SH-SY5Y (cell line): Measurements from ENCODE around the gene UBQLN1.

ENCODE experiments used
- GATA2 ChIP-seq: IDR thresholded peaks from 2 replicates; pipeline ENCODE4 v1.6.1; 2011; ENCODE audit warnings: mild to moderate bottlenecking, low read depth, low read length
- GATA3 ChIP-seq: IDR thresholded peaks from 2 replicates; pipeline ENCODE4 v1.6.1; 2011; ENCODE audit warnings: low read depth, mild to moderate bottlenecking, low read length, moderate library complexity

DNA sequence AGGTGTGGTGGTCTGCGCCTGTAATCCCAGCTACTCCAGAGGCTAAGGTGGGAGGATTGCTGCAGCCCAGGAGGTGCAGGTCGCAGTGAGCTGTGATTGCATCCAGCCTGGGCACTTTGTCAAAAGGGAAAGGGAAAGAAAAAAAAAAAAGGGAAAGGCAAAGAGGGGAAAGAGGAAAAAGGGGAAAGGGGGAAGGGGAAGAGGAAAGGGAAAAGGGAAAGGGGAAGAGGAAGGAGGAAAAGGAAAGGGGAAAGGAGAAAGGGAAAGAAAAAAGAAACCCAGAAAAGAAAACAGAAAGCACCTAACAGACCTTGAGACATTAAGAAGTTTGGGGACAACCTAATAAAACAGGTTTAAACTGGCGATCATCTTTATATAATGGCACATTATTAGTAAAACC, 44.8 kb downstream of the UBQLN1 start:
- no peak for TF ChIP-seq GATA2
- no peak for TF ChIP-seq GATA3
